ENCODE measurements around the gene MUC5B. TPM values are rescaled to one million over a fixed set of nuclear protein-coding genes. Genes with fewer than 3 reads are reported as not detected.

The MUC5B gene
- total RNA-seq, 1 experiment from 2014 or later, result 24.3 TPM

DNA sequence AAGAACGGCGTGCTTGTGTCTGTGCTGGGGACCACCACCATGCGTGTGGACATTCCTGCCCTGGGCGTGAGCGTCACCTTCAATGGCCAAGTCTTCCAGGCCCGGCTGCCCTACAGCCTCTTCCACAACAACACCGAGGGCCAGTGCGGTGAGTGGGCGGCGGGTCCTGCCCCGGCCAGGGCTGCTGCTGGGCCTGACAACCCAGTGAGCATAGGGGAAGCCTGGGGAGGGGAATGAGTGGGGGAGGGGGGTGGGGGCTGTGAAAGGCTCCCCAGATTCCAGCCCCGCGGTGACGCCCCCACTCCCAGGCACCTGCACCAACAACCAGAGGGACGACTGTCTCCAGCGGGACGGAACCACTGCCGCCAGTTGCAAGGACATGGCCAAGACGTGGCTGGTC is 31.9 kb downstream of the MUC5B start:
- Histone ChIP-seq H4K20me1 (ENCODE audit: low read length) (no peaks in the 10 kb centered on the region), H3K27ac (ENCODE audit: low read length) (no peak overlapping the region), H3K36me3 (ENCODE audit: low read depth, low read length) (no peaks in the 10 kb centered on the region), H3K9me2 (replicated peaks; ENCODE audit: low read length) (no peaks in the 10 kb centered on the region), H3K4me2 (ENCODE audit: low read length) (no peak overlapping the region), H3K27me3 (ENCODE audit: low read length) (no peaks in the 10 kb centered on the region), H2AFZ (ENCODE audit: low read length) (no peak overlapping the region), H3K79me2 (ENCODE audit: low read length) (no peaks in the 10 kb centered on the region), H3K9me3 (ENCODE audit: low read length) (no peaks in the 10 kb centered on the region), H3K4me1 (ENCODE audit: insufficient read depth, low read length) (no peaks in the 10 kb centered on the region), H3K9ac (ENCODE audit: low read length) (no peak overlapping the region), H3K4me3 (ENCODE audit: low read length) (no peak overlapping the region), H3F3A (ENCODE audit: low read length, unreplicated experiment) (no peaks in the 10 kb centered on the region)
- ChIA-PET POLR2A (ENCODE audit: unreplicated experiment) (no interaction called here), CTCF (no interaction called here)
- BruUV-seq (replicated peaks), result TSS peak; percentile 12
- TF ChIP-seq EZH2 (IDR thresholded peaks at IDR 0.05; ENCODE audit: low read length, unreplicated experiment), result no peak
- no peak for ATAC-seq
- intact Hi-C loops (cut with micrococcal nuclease), result no loop called here
- DNase-seq, result no peak

- no peak for ATAC-seq
- DNase-seq, result no peak
- H3K9ac ChIP-seq (ENCODE audit: low read length), result no peak overlapping the region
- POLR2A ChIA-PET (ENCODE audit: unreplicated experiment), result no interaction called here
- CTCF ChIA-PET, result no interaction called here
- H3F3A ChIP-seq (ENCODE audit: low read length, unreplicated experiment), result no peaks in the 10 kb centered on the region
- H3K4me2 ChIP-seq (ENCODE audit: low read length), result no peak overlapping the region
- H3K36me3 ChIP-seq (ENCODE audit: low read depth, low read length), result no peaks in the 10 kb centered on the region
- H3K27ac ChIP-seq (ENCODE audit: low read length), result no peak overlapping the region
- no peaks in the 10 kb centered on the region for H3K9me3 ChIP-seq (ENCODE audit: low read length)
- H3K9me2 ChIP-seq (replicated peaks; ENCODE audit: low read length), result no peaks in the 10 kb centered on the region
- TF ChIP-seq EZH2phosphoT487 (IDR thresholded peaks at IDR 0.05; ENCODE audit: borderline replicate concordance, low read length), result no peak
- no peak for TF ChIP-seq EZH2 (IDR thresholded peaks at IDR 0.05; ENCODE audit: low read length, unreplicated experiment)
- no peak for TF ChIP-seq CTCF (conservative IDR thresholded peaks at IDR 0.05; ENCODE audit: low read depth, low read length)
- no peaks in the 10 kb centered on the region for H3K79me2 ChIP-seq (ENCODE audit: low read length)
- no peaks in the 10 kb centered on the region for H3K4me1 ChIP-seq (ENCODE audit: insufficient read depth, low read length)
- intact Hi-C loops (cut with micrococcal nuclease), result no loop called here
- H3K27me3 ChIP-seq (ENCODE audit: low read length), result no peaks in the 10 kb centered on the region
- BruUV-seq (replicated peaks), result no TSS peak
- H2AFZ ChIP-seq (ENCODE audit: low read length), result no peak overlapping the region
- no peaks in the 10 kb centered on the region for H4K20me1 ChIP-seq (ENCODE audit: low read length)
- H3K4me3 ChIP-seq (ENCODE audit: low read length), result no peak overlapping the region
Observed at GRCh38 chr11:1255151-1255550, 32.3 kb downstream of the MUC5B start.

DNA sequence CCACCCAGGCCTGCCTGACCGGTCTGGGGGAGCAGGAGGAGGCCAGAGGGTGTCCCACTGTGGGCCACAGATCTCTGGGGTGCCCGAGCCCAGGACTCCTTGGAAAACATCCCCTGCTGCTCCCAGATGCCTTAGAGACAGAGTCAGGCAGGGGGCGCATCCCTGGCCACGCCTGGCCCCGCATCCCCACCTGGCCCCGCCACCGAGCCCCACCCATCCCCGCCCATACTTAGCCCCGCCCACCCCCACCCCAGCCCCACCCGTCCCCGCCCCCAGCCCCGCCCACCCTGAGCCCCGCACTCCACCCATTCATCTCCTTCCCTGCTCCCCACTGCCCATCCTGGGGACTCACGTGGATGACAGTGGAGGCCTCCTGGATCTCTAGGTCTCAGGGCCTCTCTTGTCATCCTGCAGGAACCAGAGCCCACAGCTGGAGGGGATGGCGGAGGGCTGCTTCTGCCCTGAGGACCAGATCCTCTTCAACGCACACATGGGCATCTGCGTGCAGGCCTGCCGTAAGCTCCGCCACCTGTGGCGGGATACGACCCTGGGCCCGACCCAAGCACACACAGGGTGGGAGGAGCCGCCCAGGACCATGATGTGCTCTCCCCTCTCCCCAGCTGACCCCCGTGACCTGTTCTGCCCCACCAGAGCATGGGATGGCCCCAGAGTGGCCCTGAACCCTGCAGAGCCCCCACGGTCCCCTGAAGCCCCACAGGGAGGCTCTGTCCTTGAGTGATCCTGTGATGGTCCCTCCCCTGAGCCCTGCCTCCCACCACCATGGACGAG is 33.6 kb downstream of the MUC5B start:
- H3K4me2 ChIP-seq (ENCODE audit: low read length), result no peak overlapping the region
- H3K9me3 ChIP-seq (ENCODE audit: low read length), result no peaks in the 10 kb centered on the region
- no peak overlapping the region for H3K9ac ChIP-seq (ENCODE audit: low read length)
- CTCF ChIA-PET, result no interaction called here
- POLR2A ChIA-PET (ENCODE audit: unreplicated experiment), result no interaction called here
- intact Hi-C loops (cut with micrococcal nuclease), result no loop called here
- no peaks in the 10 kb centered on the region for H3K79me2 ChIP-seq (ENCODE audit: low read length)
- no peak overlapping the region for H3K27ac ChIP-seq (ENCODE audit: low read length)
- no peak for TF ChIP-seq EZH2 (IDR thresholded peaks at IDR 0.05; ENCODE audit: low read length, unreplicated experiment)
- no peak for TF ChIP-seq CTCF (conservative IDR thresholded peaks at IDR 0.05; ENCODE audit: low read depth, low read length)
- no peak for TF ChIP-seq EZH2phosphoT487 (IDR thresholded peaks at IDR 0.05; ENCODE audit: borderline replicate concordance, low read length)
- DNase-seq (no peak), ATAC-seq (no peak)
- H3K4me1 ChIP-seq (ENCODE audit: insufficient read depth, low read length), result no peaks in the 10 kb centered on the region
- H4K20me1 ChIP-seq (ENCODE audit: low read length), result no peaks in the 10 kb centered on the region
- no peak overlapping the region for H3K4me3 ChIP-seq (ENCODE audit: low read length)
- no peaks in the 10 kb centered on the region for H3K36me3 ChIP-seq (ENCODE audit: low read depth, low read length)
- no peak overlapping the region for H2AFZ ChIP-seq (ENCODE audit: low read length)
- no peaks in the 10 kb centered on the region for H3K9me2 ChIP-seq (replicated peaks; ENCODE audit: low read length)
- no TSS peak for BruUV-seq (replicated peaks)
- H3F3A ChIP-seq (ENCODE audit: low read length, unreplicated experiment), result no peaks in the 10 kb centered on the region
- no peaks in the 10 kb centered on the region for H3K27me3 ChIP-seq (ENCODE audit: low read length)

Measured in PC-3 (cell line).